ENCODE results near the gene BACE2.

The BACE2 gene

DNA sequence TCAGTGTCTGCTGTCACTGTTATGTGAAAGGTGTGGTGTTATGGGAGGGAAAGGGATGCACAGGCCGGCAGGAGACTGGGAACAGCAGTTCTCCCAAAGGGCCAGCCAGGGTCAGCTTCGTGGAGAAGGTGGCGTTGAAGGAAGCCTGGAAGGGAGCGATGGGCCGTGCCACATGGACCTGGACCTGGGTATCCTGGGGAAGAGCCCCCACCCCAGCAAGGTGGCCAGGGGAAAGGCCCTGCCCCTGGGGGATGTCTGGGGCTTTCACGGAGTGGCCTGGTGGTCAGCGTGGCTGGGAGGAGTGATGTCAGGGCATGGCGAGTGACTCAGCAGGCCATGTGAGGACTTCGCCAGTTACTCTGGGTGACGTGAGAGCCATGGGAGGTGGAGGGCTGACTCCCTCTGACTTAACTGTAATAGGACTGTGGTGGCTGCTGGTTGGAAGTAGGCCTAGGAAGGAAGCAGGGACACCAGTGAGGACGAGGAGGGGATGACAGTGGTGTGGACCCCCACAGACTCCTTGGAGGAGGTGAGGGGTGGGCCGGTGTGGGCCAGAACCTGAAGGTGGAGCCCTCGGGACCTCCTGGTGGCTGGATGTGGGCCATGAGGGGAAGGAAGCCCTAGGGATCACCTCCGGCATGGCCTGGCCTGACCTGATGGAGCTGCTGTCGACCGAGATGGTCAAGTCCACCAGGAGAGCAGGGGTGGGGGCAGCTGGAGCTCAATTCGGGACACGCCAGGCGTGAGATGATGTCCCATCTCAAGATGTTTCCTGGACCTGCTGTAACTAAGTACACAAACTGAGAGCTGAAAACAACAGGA is 54.5 kb downstream of the BACE2 start:
- Mint-ChIP-seq H3K4me1 (ENCODE audit: low read depth) (no peaks in the 10 kb centered on the region), H3K27me3 (no peaks in the 10 kb centered on the region), H3K4me3 (no peak overlapping the region), H3K27ac (no peak overlapping the region), H3K9me3 (no peaks in the 10 kb centered on the region), H3K36me3 (ENCODE audit: low read depth) (no peaks in the 10 kb centered on the region)
- intact Hi-C loops (cut with micrococcal nuclease), result no loop called here

DNA sequence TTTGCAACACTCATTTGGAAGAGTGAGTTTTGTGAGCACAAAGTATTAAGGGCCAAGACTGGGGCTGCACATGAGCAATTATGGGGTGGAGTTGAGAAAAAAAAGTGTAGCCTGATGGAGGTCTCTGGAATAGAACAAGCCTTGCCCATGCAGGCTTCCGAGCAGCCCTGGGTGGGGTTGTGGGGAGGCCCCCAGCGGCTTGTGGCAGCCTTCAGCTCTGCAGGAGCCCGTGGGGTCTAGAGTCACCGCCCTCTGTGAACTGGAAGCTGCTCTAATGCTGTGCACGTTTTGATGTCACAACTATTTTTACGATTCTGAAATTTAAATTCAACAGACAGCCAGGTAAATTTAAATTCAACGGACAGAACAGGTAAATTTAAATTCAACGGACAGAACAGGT is 58.9 kb downstream of the BACE2 start:
- Mint-ChIP-seq H3K36me3 (ENCODE audit: low read depth) (no peaks in the 10 kb centered on the region), H3K27ac (no peak overlapping the region), H3K4me1 (ENCODE audit: low read depth) (no peaks in the 10 kb centered on the region), H3K4me3 (no peak overlapping the region), H3K9me3 (no peaks in the 10 kb centered on the region), H3K27me3 (no peaks in the 10 kb centered on the region)
- intact Hi-C loops (cut with micrococcal nuclease), result no loop called here

DNA sequence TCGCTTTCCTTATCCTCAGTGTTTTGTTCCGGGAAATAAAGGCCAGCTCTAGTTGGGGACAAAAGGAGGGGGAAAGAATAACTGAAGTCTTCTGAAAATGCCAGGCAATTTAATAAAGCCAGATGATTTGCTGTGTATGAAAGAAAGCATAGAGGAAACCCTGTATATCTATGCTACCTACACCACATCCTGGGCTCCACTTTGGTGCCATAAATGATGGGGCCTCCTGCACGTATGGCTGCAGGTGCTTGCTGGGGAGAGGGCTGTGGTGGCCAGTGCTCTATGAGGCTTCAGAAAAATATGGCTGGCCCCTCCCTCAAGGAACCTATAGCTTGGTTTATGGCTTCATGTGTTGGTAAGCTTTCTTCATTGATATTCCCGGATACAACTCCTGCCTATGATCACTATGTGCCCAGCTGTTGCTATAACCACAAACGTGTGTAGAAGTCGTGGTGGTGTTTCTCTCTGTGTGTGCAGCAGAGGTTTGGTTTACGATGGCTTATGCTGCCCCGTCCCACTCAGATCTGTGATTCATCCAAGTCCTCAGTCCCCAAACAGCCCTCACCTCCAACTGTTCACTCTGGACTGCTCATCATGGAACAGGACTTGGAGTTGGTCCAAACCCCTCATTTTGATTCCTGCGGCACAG is 59.5 kb downstream of the BACE2 start:
- Mint-ChIP-seq H3K9me3 (no peaks in the 10 kb centered on the region), H3K27me3 (no peaks in the 10 kb centered on the region), H3K4me3 (no peak overlapping the region), H3K27ac (no peak overlapping the region), H3K36me3 (ENCODE audit: low read depth) (no peaks in the 10 kb centered on the region), H3K4me1 (ENCODE audit: low read depth) (no peaks in the 10 kb centered on the region)
- intact Hi-C loops (cut with micrococcal nuclease), result no loop called here

DNA sequence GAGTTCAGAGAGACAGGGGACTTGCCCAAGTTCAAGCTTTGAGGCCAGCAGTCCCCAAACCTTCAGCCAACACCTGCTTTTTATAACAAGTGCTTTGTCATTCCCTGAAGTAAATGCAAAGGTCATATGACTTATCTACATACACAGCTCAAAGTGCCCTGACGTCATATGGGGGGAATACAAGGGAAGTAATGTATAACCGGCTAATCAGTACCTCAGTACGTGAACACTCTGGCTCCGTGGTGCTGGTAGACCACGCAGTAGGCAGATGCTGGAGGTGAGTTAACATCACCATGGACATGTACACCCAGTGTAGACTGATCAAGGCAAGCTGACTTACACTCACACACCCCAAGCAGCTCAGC is 60.0 kb downstream of the BACE2 start:
- Mint-ChIP-seq H3K4me3 (no peak overlapping the region), H3K36me3 (ENCODE audit: low read depth) (no peaks in the 10 kb centered on the region), H3K4me1 (ENCODE audit: low read depth) (no peaks in the 10 kb centered on the region), H3K9me3 (no peaks in the 10 kb centered on the region), H3K27ac (no peak overlapping the region), H3K27me3 (no peaks in the 10 kb centered on the region)
- intact Hi-C loops (cut with micrococcal nuclease), result no loop called here

DNA sequence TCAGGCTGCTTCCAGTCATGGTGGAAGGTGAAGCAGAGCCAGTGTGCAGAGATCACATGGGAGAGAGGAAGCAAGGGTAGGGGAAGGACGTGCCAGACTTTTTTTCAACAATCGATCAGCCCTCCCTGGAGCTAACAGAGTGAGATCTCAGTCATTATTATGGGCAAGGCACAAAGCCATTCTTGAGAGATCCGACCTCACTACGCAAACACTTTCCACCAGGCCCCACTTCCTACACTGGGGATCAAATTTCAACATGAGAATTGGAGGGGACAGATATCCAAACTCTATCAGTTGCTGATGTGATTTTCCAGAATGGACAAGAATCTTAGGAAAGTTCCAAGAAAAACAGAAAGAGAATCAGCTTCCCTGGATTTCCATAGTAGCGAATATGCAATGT is 60.5 kb downstream of the BACE2 start:
- no peak overlapping the region for H3K27ac Mint-ChIP-seq
- H3K27me3 Mint-ChIP-seq, result no peaks in the 10 kb centered on the region
- no peaks in the 10 kb centered on the region for H3K9me3 Mint-ChIP-seq
- no peak overlapping the region for H3K4me3 Mint-ChIP-seq
- intact Hi-C loops (cut with micrococcal nuclease), result no loop called here
- no peaks in the 10 kb centered on the region for H3K4me1 Mint-ChIP-seq (ENCODE audit: low read depth)
- H3K36me3 Mint-ChIP-seq (ENCODE audit: low read depth), result no peaks in the 10 kb centered on the region

DNA sequence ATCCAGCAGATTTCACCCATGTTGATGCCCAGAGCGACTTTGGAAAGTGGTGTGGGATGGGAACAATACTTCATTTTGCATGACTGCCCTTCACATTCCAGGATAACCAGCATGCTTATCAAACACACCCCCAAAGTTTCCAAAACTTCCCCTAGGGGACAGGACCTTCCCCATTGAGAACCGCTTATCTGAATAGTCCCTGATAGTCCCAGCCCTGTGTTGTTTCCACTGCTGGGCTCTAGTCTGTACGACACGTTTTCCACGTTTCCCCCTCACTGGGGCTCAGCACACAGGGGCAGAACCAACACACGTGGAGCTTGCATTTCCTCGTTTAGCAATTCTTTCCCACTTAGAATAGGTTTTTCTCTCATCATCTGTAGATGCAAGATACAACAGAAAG is 61.0 kb downstream of the BACE2 start:
- no peaks in the 10 kb centered on the region for H3K27me3 Mint-ChIP-seq
- intact Hi-C loops (cut with micrococcal nuclease), result no loop called here
- H3K4me1 Mint-ChIP-seq (ENCODE audit: low read depth), result no peaks in the 10 kb centered on the region
- no peak overlapping the region for H3K4me3 Mint-ChIP-seq
- H3K36me3 Mint-ChIP-seq (ENCODE audit: low read depth), result no peaks in the 10 kb centered on the region
- H3K27ac Mint-ChIP-seq, result no peak overlapping the region
- no peaks in the 10 kb centered on the region for H3K9me3 Mint-ChIP-seq

DNA sequence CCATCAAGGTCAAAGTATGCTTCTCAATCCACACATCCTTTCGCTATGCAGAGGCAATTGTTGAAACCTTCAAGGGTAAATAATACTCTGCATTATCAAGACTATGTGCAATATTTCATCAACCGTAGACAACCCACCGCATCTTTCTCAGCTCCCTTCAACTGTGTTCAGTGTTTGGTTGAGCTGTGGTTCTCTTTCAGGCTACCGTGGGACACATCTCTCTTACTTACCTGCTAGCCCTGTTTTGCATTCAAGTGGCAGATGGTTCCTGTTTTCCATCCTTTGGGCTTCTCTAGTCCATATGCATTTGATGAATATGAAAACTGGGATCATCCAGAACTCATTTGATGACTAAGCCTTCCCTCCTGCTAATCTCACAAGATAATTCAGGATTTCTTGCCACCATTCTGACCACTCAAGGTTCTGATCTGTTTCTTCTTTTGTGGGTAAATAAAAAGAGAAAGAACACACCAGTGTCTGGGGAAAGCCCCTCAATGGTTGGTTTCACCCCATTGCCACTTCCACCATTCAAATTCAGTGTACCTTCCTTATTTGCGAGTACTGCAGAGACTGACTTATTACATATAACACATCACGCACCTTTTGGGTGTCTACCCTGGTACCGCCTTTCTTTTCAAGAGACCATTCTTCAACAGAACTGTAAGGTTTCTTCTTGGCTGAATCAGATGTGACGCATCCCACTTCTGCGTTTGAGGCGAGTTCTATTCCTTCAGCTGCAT is 61.7 kb downstream of the BACE2 start:
- intact Hi-C loops (cut with micrococcal nuclease), result no loop called here
- H3K4me1 Mint-ChIP-seq (ENCODE audit: low read depth), result no peaks in the 10 kb centered on the region
- no peaks in the 10 kb centered on the region for H3K9me3 Mint-ChIP-seq
- no peaks in the 10 kb centered on the region for H3K27me3 Mint-ChIP-seq
- no peak overlapping the region for H3K4me3 Mint-ChIP-seq
- no peak overlapping the region for H3K27ac Mint-ChIP-seq
- H3K36me3 Mint-ChIP-seq (ENCODE audit: low read depth), result no peaks in the 10 kb centered on the region

DNA sequence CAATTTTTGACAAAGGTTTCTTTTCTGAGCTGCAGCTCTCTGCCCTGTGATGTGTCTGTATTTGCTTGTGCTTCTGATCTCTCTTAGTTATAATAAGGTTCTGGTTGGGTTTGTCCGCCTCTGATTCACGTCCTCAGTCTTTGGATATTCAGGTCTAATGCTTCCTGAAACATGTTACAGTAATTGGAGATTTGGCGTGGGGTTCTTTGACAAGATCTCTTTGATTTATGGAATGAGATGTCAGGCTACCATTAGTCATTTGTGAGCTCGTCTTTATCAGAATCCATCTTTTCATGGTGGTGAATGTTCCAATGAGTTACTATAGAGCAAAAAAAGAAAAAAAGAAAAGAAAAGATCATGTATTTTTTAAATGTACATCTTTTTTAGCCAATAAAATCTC is 62.5 kb downstream of the BACE2 start:
- intact Hi-C loops (cut with micrococcal nuclease), result no loop called here
- Mint-ChIP-seq H3K9me3 (no peaks in the 10 kb centered on the region), H3K27me3 (no peaks in the 10 kb centered on the region), H3K4me1 (ENCODE audit: low read depth) (no peaks in the 10 kb centered on the region), H3K4me3 (no peak overlapping the region), H3K36me3 (ENCODE audit: low read depth) (no peaks in the 10 kb centered on the region), H3K27ac (no peak overlapping the region)

DNA sequence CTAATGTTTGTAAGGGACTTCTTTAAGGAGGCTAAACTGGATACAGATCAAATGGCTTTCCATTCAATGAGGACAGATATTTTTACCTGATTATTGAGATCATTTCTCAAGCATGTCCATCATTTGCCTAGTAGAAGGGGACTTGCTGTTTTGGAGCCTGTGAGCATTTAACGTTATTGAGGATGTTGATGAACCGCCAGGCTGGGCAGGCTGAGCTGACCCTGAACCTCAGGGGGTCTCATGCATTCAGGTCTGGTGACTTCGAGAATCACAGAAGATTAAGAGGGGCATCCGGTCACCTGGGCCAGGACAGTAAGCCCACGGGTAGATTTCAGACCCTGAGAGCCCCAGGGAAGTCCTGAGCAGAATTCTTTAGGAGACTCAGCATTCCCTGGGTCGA is 63.1 kb downstream of the BACE2 start:
- H3K4me1 Mint-ChIP-seq (ENCODE audit: low read depth), result no peaks in the 10 kb centered on the region
- no peak overlapping the region for H3K27ac Mint-ChIP-seq
- intact Hi-C loops (cut with micrococcal nuclease), result no loop called here
- H3K27me3 Mint-ChIP-seq, result no peaks in the 10 kb centered on the region
- no peaks in the 10 kb centered on the region for H3K36me3 Mint-ChIP-seq (ENCODE audit: low read depth)
- no peak overlapping the region for H3K4me3 Mint-ChIP-seq
- no peaks in the 10 kb centered on the region for H3K9me3 Mint-ChIP-seq

DNA sequence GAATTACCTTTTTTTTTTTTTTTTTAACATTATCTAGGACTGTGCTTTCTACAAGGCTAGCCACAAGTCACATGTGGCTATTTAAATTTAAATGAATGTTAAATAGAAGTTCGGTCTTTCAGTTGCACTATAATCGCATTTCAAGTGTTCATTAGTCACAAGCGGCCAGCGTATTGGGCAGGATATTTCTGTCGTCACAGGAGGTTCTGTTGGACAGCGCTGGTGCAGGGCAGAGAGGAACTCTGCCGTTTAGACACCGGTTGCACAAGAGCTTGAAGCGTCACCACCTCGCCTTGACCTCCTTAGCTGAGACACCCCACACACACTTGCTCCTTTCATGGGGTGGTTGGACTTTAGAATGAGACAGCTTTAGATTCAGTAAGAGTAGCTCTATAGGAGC is 64.1 kb downstream of the BACE2 start:
- H3K27me3 Mint-ChIP-seq, result no peaks in the 10 kb centered on the region
- H3K36me3 Mint-ChIP-seq (ENCODE audit: low read depth), result no peaks in the 10 kb centered on the region
- no peak overlapping the region for H3K4me3 Mint-ChIP-seq
- no peaks in the 10 kb centered on the region for H3K9me3 Mint-ChIP-seq
- H3K4me1 Mint-ChIP-seq (ENCODE audit: low read depth), result no peaks in the 10 kb centered on the region
- intact Hi-C loops (cut with micrococcal nuclease), result no loop called here
- H3K27ac Mint-ChIP-seq, result no peak overlapping the region

DNA sequence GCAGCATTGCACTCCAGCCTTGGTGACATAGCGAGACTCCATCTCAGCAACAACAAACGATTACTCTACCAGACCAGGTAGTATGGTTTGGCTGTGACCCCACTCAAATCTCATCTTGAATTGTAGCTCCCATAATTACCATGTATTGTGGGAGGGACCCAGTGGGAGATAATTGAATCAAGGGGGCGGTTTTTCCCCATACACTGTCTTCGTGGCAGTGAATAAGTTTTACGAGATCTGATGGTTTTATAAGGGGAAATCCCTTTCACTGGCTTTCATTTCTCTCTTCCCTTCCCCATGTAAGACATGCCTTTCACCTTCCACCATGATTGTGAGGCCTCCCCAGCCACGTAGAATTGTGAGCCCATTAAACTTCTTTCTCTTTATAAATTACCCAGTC is 66.0 kb downstream of the BACE2 start:
- no peaks in the 10 kb centered on the region for H3K36me3 Mint-ChIP-seq (ENCODE audit: low read depth)
- no peak overlapping the region for H3K27ac Mint-ChIP-seq
- no peaks in the 10 kb centered on the region for H3K9me3 Mint-ChIP-seq
- intact Hi-C loops (cut with micrococcal nuclease), result no loop called here
- H3K27me3 Mint-ChIP-seq, result no peaks in the 10 kb centered on the region
- no peaks in the 10 kb centered on the region for H3K4me1 Mint-ChIP-seq (ENCODE audit: low read depth)
- no peak overlapping the region for H3K4me3 Mint-ChIP-seq

DNA sequence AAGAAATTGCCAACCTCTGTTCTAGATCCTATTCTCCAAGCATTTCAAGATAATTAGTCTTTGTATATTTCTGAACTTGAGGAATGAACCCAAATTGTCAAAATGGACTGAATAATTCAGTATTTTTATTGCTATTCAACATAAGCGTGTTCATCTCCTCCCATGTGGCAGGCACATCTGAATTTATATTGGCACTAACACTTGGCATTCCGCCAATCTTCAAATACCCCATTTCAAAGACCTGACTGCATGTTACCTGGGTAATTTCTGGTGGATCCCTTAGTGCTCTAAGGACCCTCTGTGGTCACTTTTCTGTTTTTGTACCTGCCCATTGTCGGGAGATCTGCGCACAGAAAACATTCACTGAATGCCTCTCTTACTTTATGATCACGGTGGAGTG is 66.6 kb downstream of the BACE2 start:
- no peaks in the 10 kb centered on the region for H3K27me3 Mint-ChIP-seq
- no peaks in the 10 kb centered on the region for H3K9me3 Mint-ChIP-seq
- no peak overlapping the region for H3K27ac Mint-ChIP-seq
- H3K36me3 Mint-ChIP-seq (ENCODE audit: low read depth), result no peaks in the 10 kb centered on the region
- H3K4me1 Mint-ChIP-seq (ENCODE audit: low read depth), result no peaks in the 10 kb centered on the region
- no peak overlapping the region for H3K4me3 Mint-ChIP-seq
- intact Hi-C loops (cut with micrococcal nuclease), result no loop called here

DNA sequence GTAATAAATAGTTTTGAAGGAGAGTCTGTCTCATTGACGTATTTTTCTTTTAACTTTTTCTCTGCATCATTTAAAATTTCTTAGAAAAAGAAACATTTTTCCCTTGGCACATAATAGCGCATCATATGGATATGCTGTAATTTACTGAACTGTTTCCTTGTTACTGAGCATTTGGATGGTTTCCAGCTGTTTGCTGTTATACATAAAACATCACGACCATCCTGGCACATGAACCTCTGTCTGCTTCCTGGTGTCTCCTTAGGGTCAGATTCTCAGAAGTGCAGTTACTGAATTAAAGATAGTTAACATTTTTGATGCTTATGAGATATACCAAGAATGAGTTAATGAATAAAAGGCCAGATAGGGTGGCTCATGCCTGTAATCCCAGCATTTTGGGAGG is 67.2 kb downstream of the BACE2 start:
- Mint-ChIP-seq H3K27ac (no peak overlapping the region), H3K4me1 (ENCODE audit: low read depth) (no peaks in the 10 kb centered on the region)

DNA sequence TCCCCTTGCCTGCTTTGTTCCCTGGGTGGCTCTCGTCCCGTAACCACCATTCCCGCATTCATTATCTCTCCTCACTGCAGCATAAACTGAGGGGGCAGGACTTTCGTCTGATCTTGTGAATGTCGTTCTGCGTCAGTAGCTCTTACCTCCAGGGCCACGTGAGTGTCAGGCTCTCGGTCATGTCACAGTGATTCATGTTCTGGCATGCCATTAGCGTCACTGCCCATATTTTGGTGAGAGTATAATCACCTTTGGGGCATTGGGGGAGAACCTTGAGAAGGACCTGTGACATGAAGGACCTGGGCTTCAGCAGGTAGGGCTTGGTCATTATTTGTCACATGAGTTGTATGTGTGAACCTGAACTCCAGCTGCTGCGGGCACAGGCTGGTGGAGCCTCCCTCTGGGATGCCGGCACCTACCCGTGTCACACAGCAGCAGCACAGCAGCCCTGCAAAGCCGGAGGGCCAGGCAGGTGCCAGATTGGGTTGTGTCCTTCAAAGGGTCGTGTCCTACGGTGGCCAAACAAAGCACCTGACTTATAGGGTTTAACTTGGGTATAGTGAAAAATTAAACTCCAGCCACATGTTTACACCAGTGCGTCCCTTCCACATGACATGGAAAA is 68.5 kb downstream of the BACE2 start:
- Mint-ChIP-seq H3K27ac (no peak overlapping the region), H3K27me3 (no peaks in the 10 kb centered on the region), H3K9me3 (no peaks in the 10 kb centered on the region), H3K4me3 (no peak overlapping the region), H3K36me3 (ENCODE audit: low read depth) (no peaks in the 10 kb centered on the region), H3K4me1 (ENCODE audit: low read depth) (no peaks in the 10 kb centered on the region)
- intact Hi-C loops (cut with micrococcal nuclease), result no loop called here

More for the DNA sequence above, 67.2 kb downstream of the BACE2 start:
- intact Hi-C loops (cut with micrococcal nuclease), result no loop called here
- no peaks in the 10 kb centered on the region for H3K27me3 Mint-ChIP-seq
- H3K36me3 Mint-ChIP-seq (ENCODE audit: low read depth), result no peaks in the 10 kb centered on the region
- no peak overlapping the region for H3K4me3 Mint-ChIP-seq
- H3K9me3 Mint-ChIP-seq, result no peaks in the 10 kb centered on the region
